ENCODE measurements around the gene KCNJ1. TPM values are rescaled to one million over a fixed set of nuclear protein-coding genes. Genes with fewer than 3 reads are reported as not detected.

The KCNJ1 gene
- total RNA-seq, 1 experiment from 2014 or later = not detected

DNA sequence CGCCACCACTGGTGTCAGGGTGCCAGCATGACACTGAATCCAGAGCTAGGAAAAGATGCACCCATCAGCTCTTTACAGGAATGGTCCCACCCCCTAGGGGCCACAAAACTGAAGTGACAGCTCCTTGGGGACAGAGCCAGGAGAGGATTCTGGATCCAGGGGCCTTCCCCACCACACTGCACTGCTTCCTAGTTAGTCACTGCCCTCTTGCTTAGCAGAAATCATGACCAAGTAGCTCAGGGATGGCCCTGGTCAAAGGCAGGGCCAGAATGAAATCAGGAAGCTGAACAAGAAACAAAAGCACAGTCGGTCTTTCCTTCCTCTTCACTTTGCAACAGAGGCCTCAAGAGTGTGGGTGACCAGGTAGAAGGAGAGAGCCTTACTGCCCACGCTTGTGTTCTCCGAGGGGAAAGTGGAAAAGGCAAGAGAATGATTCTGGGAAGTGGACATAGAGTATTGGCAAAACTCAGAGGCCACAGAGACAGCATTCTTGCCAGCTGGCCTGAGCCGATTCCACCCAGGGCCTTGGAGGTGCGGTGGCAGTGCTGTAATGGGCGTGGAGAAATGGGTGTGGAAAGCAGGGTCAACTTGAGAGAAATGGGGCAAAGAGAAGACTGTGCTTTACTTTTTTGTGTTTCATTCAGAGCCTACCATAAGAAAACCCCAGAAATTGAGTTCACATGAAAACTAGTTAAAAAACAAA is 39.8 kb downstream of the KCNJ1 start:
- no peaks in the 10 kb centered on the region for H3K27me3 ChIP-seq (ENCODE audit: low read length)
- H3K9me3 ChIP-seq (ENCODE audit: low read length) = no peaks in the 10 kb centered on the region
- H3K4me3 ChIP-seq (ENCODE audit: low read length) = no peak overlapping the region
- no peak overlapping the region for H2AFZ ChIP-seq (ENCODE audit: low read length)
- no peak for ATAC-seq
- no peak overlapping the region for H3K4me2 ChIP-seq (ENCODE audit: low read length)
- no peaks in the 10 kb centered on the region for H3K79me2 ChIP-seq (ENCODE audit: low read length)
- H4K20me1 ChIP-seq (ENCODE audit: low read length) = no peaks in the 10 kb centered on the region
- POLR2A ChIA-PET (ENCODE audit: unreplicated experiment) = interaction anchor here (0.6 kb wide), 1 partner anchor 11 kb away, joined by 4 read pairs; no protein-coding TSS in a partner anchor
- CTCF ChIA-PET = no interaction called here
- DNase-seq = no peak
- H3F3A ChIP-seq (ENCODE audit: low read length, unreplicated experiment) = no peaks in the 10 kb centered on the region
- H3K4me1 ChIP-seq (ENCODE audit: insufficient read depth, low read length) = peaks cover 15% of the 10 kb centered on the region; the same call in 1 of the 2 replicates
- no peak overlapping the region for H3K27ac ChIP-seq (ENCODE audit: low read length)
- TF ChIP-seq EZH2 (IDR thresholded peaks at IDR 0.05; ENCODE audit: low read length, unreplicated experiment) (no peak), EZH2phosphoT487 (IDR thresholded peaks at IDR 0.05; ENCODE audit: borderline replicate concordance, low read length) (no peak)
- TF ChIP-seq, protein P1, sequence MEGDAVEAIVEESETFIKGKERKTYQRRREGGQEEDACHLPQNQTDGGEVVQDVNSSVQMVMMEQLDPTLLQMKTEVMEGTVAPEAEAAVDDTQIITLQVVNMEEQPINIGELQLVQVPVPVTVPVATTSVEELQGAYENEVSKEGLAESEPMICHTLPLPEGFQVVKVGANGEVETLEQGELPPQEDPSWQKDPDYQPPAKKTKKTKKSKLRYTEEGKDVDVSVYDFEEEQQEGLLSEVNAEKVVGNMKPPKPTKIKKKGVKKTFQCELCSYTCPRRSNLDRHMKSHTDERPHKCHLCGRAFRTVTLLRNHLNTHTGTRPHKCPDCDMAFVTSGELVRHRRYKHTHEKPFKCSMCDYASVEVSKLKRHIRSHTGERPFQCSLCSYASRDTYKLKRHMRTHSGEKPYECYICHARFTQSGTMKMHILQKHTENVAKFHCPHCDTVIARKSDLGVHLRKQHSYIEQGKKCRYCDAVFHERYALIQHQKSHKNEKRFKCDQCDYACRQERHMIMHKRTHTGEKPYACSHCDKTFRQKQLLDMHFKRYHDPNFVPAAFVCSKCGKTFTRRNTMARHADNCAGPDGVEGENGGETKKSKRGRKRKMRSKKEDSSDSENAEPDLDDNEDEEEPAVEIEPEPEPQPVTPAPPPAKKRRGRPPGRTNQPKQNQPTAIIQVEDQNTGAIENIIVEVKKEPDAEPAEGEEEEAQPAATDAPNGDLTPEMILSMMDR (conservative IDR thresholded peaks at IDR 0.05; ENCODE audit: low read depth, low read length) = no peak
- H3K36me3 ChIP-seq (ENCODE audit: low read depth, low read length) = no peaks in the 10 kb centered on the region
- BruUV-seq (replicated peaks) = no TSS peak
- no peaks in the 10 kb centered on the region for H3K9me2 ChIP-seq (replicated peaks; ENCODE audit: low read length)
- intact Hi-C loops (cut with micrococcal nuclease) = no loop called here
- no peak overlapping the region for H3K9ac ChIP-seq (ENCODE audit: low read length)

DNA sequence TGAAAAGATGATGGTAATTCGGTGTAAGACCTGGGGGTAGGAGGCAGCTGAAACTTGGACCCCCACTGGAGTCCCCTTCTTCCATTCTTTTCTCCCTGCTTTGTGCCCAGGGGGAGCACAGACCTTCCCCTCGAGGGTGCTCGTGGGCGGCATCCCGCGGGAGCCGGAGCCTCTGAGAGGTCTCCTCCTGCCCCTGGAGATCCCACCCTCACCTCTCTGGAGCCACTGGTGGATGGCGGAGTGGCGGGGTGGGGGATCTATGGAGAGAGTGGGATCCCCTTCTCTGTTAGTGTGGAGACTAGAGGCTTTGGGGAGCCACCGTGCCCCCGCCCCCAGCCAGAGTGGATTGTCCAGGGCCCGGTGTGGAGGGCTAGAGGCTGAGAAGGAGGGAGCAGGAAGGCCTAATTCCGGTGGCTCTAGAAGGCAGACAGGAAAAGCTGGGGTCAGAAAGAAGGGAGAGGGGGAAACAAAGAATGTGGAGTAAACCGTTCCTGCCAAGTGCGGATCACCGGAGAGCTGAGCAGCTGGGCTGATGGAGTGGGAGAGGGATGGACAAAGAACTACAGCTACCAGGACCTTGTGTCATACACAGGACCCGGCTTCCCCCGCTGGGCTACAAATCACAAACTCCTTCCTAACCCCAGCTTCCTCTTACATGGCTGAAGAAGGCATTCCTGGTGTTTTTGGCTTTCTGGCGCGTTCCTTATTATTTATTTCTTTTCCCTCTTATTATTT is 41.9 kb downstream of the KCNJ1 start:
- Histone ChIP-seq H3K4me3 (ENCODE audit: low read length) (no peak overlapping the region), H3K27ac (ENCODE audit: low read length) (no peak overlapping the region), H3K9me3 (ENCODE audit: low read length) (no peaks in the 10 kb centered on the region), H3K79me2 (ENCODE audit: low read length) (no peaks in the 10 kb centered on the region), H4K20me1 (ENCODE audit: low read length) (no peaks in the 10 kb centered on the region), H2AFZ (ENCODE audit: low read length) (no peak overlapping the region), H3K9me2 (replicated peaks; ENCODE audit: low read length) (no peaks in the 10 kb centered on the region), H3K4me1 (ENCODE audit: insufficient read depth, low read length) (peaks cover 4% of the 10 kb centered on the region; the same call in 1 of the 2 replicates), H3K36me3 (ENCODE audit: low read depth, low read length) (no peaks in the 10 kb centered on the region), H3K27me3 (ENCODE audit: low read length) (no peaks in the 10 kb centered on the region), H3K4me2 (ENCODE audit: low read length) (no peak overlapping the region), H3K9ac (ENCODE audit: low read length) (no peak overlapping the region), H3F3A (ENCODE audit: low read length, unreplicated experiment) (no peaks in the 10 kb centered on the region)
- intact Hi-C loops (cut with micrococcal nuclease) = no loop called here
- CTCF ChIA-PET = no interaction called here
- DNase-seq (no peak), ATAC-seq (no peak)
- TF ChIP-seq, protein P1 (conservative IDR thresholded peaks at IDR 0.05; ENCODE audit: low read depth, low read length) = no peak
- no peak for TF ChIP-seq EZH2 (IDR thresholded peaks at IDR 0.05; ENCODE audit: low read length, unreplicated experiment)
- no peak for TF ChIP-seq EZH2phosphoT487 (IDR thresholded peaks at IDR 0.05; ENCODE audit: borderline replicate concordance, low read length)
- BruUV-seq (replicated peaks) = no TSS peak
- POLR2A ChIA-PET (ENCODE audit: unreplicated experiment) = no interaction called here
